Mesendoderm (in vitro differentiated cells): ENCODE measurements around the gene TTYH2.

Experiments used
- DNase-seq: peaks from one replicate; pipeline ENCODE4 v3.0.0; 2013
- H2AK5ac ChIP-seq: 2 replicates; pipeline ENCODE4 v1.6.1; 2013; ENCODE audit warnings: low read length, inconsistent platforms
- H2BK120ac ChIP-seq: 2 replicates; pipeline ENCODE4 v1.6.1; 2013; ENCODE audit warnings: low read depth, mild to moderate bottlenecking, low read length, moderate library complexity, mixed read lengths
- H2BK15ac ChIP-seq: replicated peaks from 2 replicates; pipeline ENCODE4 v1.6.1; 2013; ENCODE audit warnings: low read depth, mild to moderate bottlenecking, moderate library complexity
- H2BK5ac ChIP-seq: 2 replicates; pipeline ENCODE4 v1.6.1; 2013; ENCODE audit warnings: low read length, inconsistent platforms
- H3K18ac ChIP-seq: 2 replicates; pipeline ENCODE4 v1.6.1; 2013; ENCODE audit warnings: mild to moderate bottlenecking, low read length, mixed read lengths
- H3K23ac ChIP-seq: one replicate; pipeline ENCODE4 v1.6.1; 2013; ENCODE audit warnings: low read length
- H3K27ac ChIP-seq: 2 replicates; pipeline ENCODE4 v1.5.1; 2013; ENCODE audit warnings: low read depth, mild to moderate bottlenecking, inconsistent platforms, low read length, moderate library complexity
- H3K27me3 ChIP-seq: 2 replicates; pipeline ENCODE4 v1.6.1; 2013; ENCODE audit warnings: low read length, control low read depth, mild to moderate bottlenecking, inconsistent platforms; ENCODE audit not compliant: insufficient read depth, poor library complexity
- H3K36me3 ChIP-seq: 2 replicates; pipeline ENCODE4 v1.6.1; 2013; ENCODE audit warnings: low read length, inconsistent platforms; ENCODE audit not compliant: control insufficient read depth, insufficient read depth
- H3K4ac ChIP-seq: one replicate; pipeline ENCODE4 v1.6.1; 2013; ENCODE audit warnings: low read depth, mild to moderate bottlenecking, low read length, moderate library complexity
- H3K4me1 ChIP-seq: 2 replicates; pipeline ENCODE4 v1.6.1; 2013; ENCODE audit warnings: low read depth, low read length, inconsistent platforms; ENCODE audit not compliant: control insufficient read depth
- H3K4me2 ChIP-seq: 2 replicates; pipeline ENCODE4 v1.6.1; 2013; ENCODE audit warnings: low read length
- H3K4me3 ChIP-seq: 2 replicates; pipeline ENCODE4 v1.5.1; 2013; ENCODE audit warnings: mild to moderate bottlenecking, low read length
- H3K56ac ChIP-seq: one replicate; pipeline ENCODE4 v1.6.1; 2013; ENCODE audit warnings: low read length
- H3K79me1 ChIP-seq: 2 replicates; pipeline ENCODE4 v1.6.1; 2013; ENCODE audit warnings: low read length, inconsistent platforms
- H3K79me2 ChIP-seq: 2 replicates; pipeline ENCODE4 v1.6.1; 2013; ENCODE audit warnings: mild to moderate bottlenecking, low read length; ENCODE audit not compliant: control insufficient read depth, insufficient read depth
- H3K9ac ChIP-seq: 2 replicates; pipeline ENCODE4 v1.6.1; 2013; ENCODE audit warnings: low read length, inconsistent platforms
- H4K5ac ChIP-seq: one replicate; pipeline ENCODE4 v1.6.1; 2013; ENCODE audit warnings: low read length
- H4K8ac ChIP-seq: one replicate; pipeline ENCODE4 v1.6.1; 2013; ENCODE audit warnings: low read depth, mild to moderate bottlenecking, control low read depth, low read length, moderate library complexity
- WGBS: extraction: QIAGEN DNeasy Blood & Tissue Kit; methylation state at CpG from one replicate; pipeline ENCODE4 v1.1.7; 2013; ENCODE audit warnings: low lambda C conversion rate, missing lambda C conversion rate; ENCODE audit not compliant: insufficient coverage; ENCODE audit errors: extremely low coverage; 5-methylcytosine and 5-hydroxymethylcytosine counted together

TTYH2 gene

DNA sequence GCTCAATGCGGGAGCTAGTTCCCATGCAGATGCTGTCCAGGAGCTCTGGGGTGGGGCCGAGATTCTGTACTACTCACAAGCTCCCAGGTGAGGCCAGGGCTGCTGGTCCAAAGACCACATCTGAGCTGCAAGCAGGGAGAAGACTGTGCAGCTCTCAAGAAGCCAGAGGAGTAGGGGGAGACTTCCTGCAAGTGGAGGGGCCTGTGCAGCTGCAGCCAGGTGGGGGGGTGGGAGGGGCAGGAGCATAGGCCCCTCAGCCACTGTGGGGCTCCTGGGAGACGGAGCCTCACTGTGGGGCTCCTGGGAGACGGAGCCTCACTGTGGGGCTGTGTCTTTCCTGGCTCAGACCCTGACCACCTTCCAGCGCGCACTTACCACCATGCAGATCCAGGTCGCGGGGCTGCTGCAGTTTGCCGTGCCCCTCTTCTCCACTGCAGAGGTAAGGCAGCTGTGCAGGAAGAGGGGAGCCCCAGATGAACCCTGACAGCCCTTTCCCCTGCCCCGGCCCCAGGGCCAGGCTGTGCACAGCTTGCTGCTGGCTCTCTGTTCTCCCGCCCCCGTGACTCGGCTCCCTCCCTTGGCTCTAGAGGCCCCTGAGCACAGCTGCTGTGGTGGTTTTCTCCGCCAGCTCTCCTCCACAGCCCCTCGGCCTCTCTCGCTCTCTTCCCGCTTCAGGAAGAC, 36.4 kb downstream of the TTYH2 start:
- no peak overlapping the region for H3K9ac ChIP-seq
- H3K23ac ChIP-seq: no peak overlapping the region
- H2BK15ac ChIP-seq: no peak overlapping the region
- DNase-seq: no peak
- H2BK5ac ChIP-seq: no peak overlapping the region
- H3K79me2 ChIP-seq: no peaks in the 10 kb centered on the region
- H3K18ac ChIP-seq: no peak overlapping the region
- H4K8ac ChIP-seq: no peak overlapping the region
- no peak overlapping the region for H2BK120ac ChIP-seq
- no peaks in the 10 kb centered on the region for H3K36me3 ChIP-seq
- H3K27ac ChIP-seq: no peak overlapping the region
- H3K4me3 ChIP-seq: no peak overlapping the region
- H3K79me1 ChIP-seq: no peaks in the 10 kb centered on the region
- H2AK5ac ChIP-seq: no peak overlapping the region
- no peak overlapping the region for H3K4me2 ChIP-seq
- H4K5ac ChIP-seq: no peak overlapping the region
- H3K27me3 ChIP-seq: no peaks in the 10 kb centered on the region
- no peak overlapping the region for H3K4ac ChIP-seq
- H3K4me1 ChIP-seq: peaks cover 3% of the 10 kb centered on the region
- H3K56ac ChIP-seq: no peak overlapping the region
- WGBS: no CpG with 5 or more reads among the region's 17 CpGs

DNA sequence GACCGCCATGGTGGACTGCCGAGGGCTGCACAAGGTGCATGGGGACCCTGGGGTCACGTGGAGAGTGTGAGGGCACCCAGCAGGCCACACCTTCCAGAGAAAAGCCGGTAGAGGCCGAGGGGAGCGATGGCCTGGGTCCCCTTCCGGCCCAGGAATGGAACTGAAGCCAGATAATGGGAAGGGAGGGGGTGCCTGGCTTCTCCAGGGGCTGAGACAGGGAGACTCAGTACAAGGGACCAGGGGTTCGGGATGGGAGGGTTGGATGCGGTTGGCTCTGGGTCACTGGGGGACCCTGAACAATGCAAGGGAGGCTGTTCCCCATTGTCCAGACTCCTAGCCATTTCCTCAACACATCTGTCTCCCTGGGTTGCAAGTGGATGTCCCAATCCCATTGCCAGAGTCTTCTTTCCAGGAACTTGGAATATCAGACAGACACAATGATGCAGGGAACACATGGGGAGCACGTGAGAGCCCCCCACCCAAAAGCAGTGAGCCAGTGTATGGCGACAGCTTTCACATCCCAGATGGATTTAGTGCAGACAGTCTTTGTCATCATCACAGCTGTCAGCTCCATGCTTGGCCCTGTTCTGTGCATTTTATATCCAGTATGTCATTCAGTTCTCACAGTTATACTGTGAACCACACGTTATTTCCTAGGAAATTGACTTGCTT, 37.1 kb downstream of the TTYH2 start:
- Histone ChIP-seq H3K23ac (no peak overlapping the region), H2AK5ac (no peak overlapping the region), H3K79me1 (no peaks in the 10 kb centered on the region), H3K36me3 (no peaks in the 10 kb centered on the region), H2BK120ac (no peak overlapping the region), H3K27ac (no peak overlapping the region), H3K56ac (no peak overlapping the region), H3K4ac (no peak overlapping the region), H3K4me1 (peaks cover 2% of the 10 kb centered on the region), H3K4me3 (no peak overlapping the region), H3K9ac (no peak overlapping the region), H3K4me2 (no peak overlapping the region), H4K8ac (no peak overlapping the region), H3K27me3 (no peaks in the 10 kb centered on the region), H3K79me2 (no peaks in the 10 kb centered on the region), H2BK15ac (no peak overlapping the region), H4K5ac (no peak overlapping the region), H3K18ac (no peak overlapping the region), H2BK5ac (no peak overlapping the region)
- DNase-seq: no peak
- WGBS: no CpG with 5 or more reads among the region's 12 CpGs

DNA sequence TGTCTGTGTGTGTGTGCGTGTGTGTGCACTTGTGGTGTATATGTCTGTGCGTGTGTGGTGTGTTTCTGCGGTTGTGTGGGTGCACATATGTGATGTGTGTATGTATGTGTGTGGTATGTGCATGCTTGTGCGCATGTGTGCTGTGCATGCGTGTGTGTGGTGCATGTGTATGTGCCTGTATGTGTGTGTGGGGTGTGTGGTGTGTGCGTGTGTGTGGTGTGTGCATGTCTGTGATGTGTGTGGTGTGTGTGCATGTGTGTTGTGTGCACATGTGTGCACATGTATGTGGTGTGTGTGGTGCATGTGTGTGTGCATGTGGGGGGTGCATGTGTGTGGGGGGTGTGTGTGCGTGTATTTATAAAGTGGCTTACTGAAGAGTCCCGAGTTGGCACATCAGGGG, 37.7 kb downstream of the TTYH2 start:
- DNase-seq: no peak
- Histone ChIP-seq H3K18ac (no peak overlapping the region), H4K5ac (no peak overlapping the region), H3K4me3 (no peak overlapping the region), H2BK120ac (no peak overlapping the region), H2AK5ac (no peak overlapping the region), H3K36me3 (no peaks in the 10 kb centered on the region), H3K23ac (no peak overlapping the region), H3K4me1 (no peaks in the 10 kb centered on the region), H3K4me2 (no peak overlapping the region), H4K8ac (no peak overlapping the region), H3K27me3 (no peaks in the 10 kb centered on the region), H3K27ac (no peak overlapping the region), H3K4ac (no peak overlapping the region), H3K79me1 (no peaks in the 10 kb centered on the region), H2BK5ac (no peak overlapping the region), H3K9ac (no peak overlapping the region), H2BK15ac (no peak overlapping the region), H3K79me2 (no peaks in the 10 kb centered on the region), H3K56ac (no peak overlapping the region)
- no CpG with 5 or more reads among the region's 8 CpGs for WGBS

DNA sequence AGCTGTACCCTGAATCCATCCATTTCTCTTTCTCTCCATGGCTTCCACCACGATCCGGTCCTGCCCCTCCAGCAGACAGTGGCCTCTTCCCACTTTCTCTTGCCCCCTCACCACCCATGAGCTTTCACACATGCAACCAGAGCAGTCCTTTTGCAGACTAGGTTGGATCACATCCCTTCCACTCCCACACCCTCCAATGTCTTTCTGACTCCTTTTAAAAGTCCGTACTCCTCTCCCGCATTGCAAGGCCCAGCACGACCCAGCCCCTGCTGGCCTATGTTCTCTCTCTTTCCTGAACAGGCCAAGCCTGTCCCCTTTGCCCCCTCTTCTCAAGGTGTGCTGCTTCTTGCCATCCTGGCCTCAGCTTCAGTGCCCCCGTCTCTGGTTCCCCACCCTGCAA, 38.2 kb downstream of the TTYH2 start:
- no peak for DNase-seq
- no peak overlapping the region for H3K56ac ChIP-seq
- no peaks in the 10 kb centered on the region for H3K36me3 ChIP-seq
- no peak overlapping the region for H3K4me3 ChIP-seq
- H4K5ac ChIP-seq: no peak overlapping the region
- no peak overlapping the region for H3K4me2 ChIP-seq
- H2BK120ac ChIP-seq: no peak overlapping the region
- no peak overlapping the region for H3K18ac ChIP-seq
- no peaks in the 10 kb centered on the region for H3K79me1 ChIP-seq
- no peak overlapping the region for H2AK5ac ChIP-seq
- H2BK5ac ChIP-seq: no peak overlapping the region
- H3K27ac ChIP-seq: no peak overlapping the region
- no peak overlapping the region for H3K9ac ChIP-seq
- H3K4ac ChIP-seq: no peak overlapping the region
- H3K4me1 ChIP-seq: no peaks in the 10 kb centered on the region
- no CpG with 5 or more reads among the region's 6 CpGs for WGBS
- no peaks in the 10 kb centered on the region for H3K79me2 ChIP-seq
- H3K27me3 ChIP-seq: no peaks in the 10 kb centered on the region
- no peak overlapping the region for H3K23ac ChIP-seq
- H4K8ac ChIP-seq: no peak overlapping the region
- H2BK15ac ChIP-seq: no peak overlapping the region

DNA sequence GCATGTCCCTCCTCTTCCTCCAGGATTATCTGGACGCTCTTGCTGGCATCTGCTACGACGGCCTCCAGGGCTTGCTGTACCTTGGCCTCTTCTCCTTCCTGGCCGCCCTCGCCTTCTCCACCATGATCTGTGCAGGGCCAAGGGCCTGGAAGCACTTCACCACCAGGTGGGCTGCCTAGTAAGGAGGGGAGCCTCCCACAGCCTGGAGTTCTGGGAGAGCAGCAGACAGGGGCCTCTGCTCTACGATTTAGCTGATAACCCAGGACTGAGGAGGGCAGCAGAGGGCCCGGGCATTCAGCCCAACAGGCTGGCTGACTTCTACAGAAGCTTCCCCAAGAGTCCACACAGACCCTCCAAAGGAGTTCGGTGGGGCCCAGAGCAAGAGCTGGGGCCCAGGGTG, 38.8 kb downstream of the TTYH2 start:
- Histone ChIP-seq H3K9ac (no peak overlapping the region), H4K5ac (no peak overlapping the region), H3K36me3 (no peaks in the 10 kb centered on the region), H2BK5ac (no peak overlapping the region), H3K79me2 (no peaks in the 10 kb centered on the region), H3K4me3 (no peak overlapping the region), H3K4ac (no peak overlapping the region), H3K79me1 (no peaks in the 10 kb centered on the region), H2BK15ac (no peak overlapping the region), H3K4me1 (no peaks in the 10 kb centered on the region), H2AK5ac (no peak overlapping the region), H4K8ac (no peak overlapping the region), H3K27me3 (no peaks in the 10 kb centered on the region), H3K56ac (no peak overlapping the region), H3K4me2 (no peak overlapping the region), H2BK120ac (no peak overlapping the region), H3K23ac (no peak overlapping the region), H3K27ac (no peak overlapping the region), H3K18ac (no peak overlapping the region)
- DNase-seq: no peak
- WGBS: no CpG with 5 or more reads among the region's 8 CpGs

DNA sequence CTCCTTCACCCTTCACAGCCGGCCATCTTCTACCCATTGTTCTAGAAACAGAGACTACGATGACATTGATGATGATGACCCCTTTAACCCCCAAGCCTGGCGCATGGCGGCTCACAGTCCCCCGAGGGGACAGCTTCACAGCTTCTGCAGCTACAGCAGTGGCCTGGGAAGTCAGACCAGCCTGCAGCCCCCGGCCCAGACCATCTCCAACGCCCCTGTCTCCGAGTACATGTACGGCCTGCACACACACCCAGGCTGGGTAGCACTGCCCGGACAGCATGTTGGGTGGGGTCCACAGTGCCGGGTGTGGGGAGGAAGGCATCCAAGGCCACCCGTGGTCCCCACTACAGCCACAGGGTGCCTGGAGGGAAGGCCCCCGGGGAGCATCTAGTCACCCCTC, 39.7 kb downstream of the TTYH2 start:
- Histone ChIP-seq H3K79me2 (no peaks in the 10 kb centered on the region), H2BK15ac (no peak overlapping the region), H3K23ac (no peak overlapping the region), H3K4me2 (no peak overlapping the region), H3K4me1 (no peaks in the 10 kb centered on the region), H3K36me3 (no peaks in the 10 kb centered on the region), H3K9ac (no peak overlapping the region), H2BK5ac (no peak overlapping the region), H3K79me1 (no peaks in the 10 kb centered on the region), H2BK120ac (no peak overlapping the region), H3K4ac (no peak overlapping the region), H2AK5ac (no peak overlapping the region), H4K8ac (no peak overlapping the region), H4K5ac (no peak overlapping the region), H3K56ac (no peak overlapping the region), H3K4me3 (no peak overlapping the region), H3K27me3 (no peaks in the 10 kb centered on the region), H3K18ac (no peak overlapping the region), H3K27ac (no peak overlapping the region)
- WGBS: no CpG with 5 or more reads among the region's 13 CpGs
- DNase-seq: no peak
